Measurements from ENCODE around the gene LPAR1.

DNA sequence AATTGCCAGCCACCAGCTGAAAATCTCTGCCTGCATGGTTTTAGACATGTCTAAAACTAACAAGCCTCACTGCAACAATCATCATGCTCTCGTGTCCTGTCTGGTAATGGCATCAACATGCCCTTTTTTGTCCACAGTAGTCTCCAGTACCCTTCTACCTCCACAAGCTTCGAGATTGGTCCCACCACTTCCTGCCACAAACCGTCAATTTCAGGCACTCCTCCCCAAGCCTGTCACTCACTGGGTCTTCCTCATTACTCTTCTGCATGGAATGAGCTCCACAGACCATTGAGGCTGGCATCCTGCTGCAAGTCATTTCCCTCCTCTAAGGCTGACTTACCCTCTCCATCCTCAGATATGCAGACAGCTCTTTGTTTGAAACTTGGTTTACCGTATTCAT lies 9.0 kb downstream of the LPAR1 start:
- TF ChIP-seq, protein P1, sequence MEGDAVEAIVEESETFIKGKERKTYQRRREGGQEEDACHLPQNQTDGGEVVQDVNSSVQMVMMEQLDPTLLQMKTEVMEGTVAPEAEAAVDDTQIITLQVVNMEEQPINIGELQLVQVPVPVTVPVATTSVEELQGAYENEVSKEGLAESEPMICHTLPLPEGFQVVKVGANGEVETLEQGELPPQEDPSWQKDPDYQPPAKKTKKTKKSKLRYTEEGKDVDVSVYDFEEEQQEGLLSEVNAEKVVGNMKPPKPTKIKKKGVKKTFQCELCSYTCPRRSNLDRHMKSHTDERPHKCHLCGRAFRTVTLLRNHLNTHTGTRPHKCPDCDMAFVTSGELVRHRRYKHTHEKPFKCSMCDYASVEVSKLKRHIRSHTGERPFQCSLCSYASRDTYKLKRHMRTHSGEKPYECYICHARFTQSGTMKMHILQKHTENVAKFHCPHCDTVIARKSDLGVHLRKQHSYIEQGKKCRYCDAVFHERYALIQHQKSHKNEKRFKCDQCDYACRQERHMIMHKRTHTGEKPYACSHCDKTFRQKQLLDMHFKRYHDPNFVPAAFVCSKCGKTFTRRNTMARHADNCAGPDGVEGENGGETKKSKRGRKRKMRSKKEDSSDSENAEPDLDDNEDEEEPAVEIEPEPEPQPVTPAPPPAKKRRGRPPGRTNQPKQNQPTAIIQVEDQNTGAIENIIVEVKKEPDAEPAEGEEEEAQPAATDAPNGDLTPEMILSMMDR (IDR thresholded peaks at IDR 0.05 in 8 of 11, conservative IDR thresholded peaks at IDR 0.05 in 3 of 11), result no peak
- no peak for TF ChIP-seq POLR2A (IDR thresholded peaks at IDR 0.05)
